Right cardiac atrium (tissue), 5 donors: ENCODE measurements around the gene LEMD1. TPM values are rescaled to one million over a fixed set of nuclear protein-coding genes. Genes with fewer than 3 reads are reported as not detected.

Source experiments
- ATAC-seq, 2 donors: fragments of 200-7000 bp; cut with Tn5 transposase; one replicate each; pipeline versions ENCODE4 v1.8.0 to v1.9.1; 2020; ENCODE audit warnings: moderate library complexity in 2 of 2, mild to moderate bottlenecking in 1 of 2
- DNase-seq, 3 donors: peaks; one replicate each; pipeline ENCODE4 v3.0.0-alpha.2; 2020
- H3K27ac ChIP-seq: one replicate; pipeline ENCODE4 v1.5.1; 2013; ENCODE audit warnings: mild to moderate bottlenecking, low read length, control low read depth, moderate library complexity
- H3K27me3 ChIP-seq: one replicate; pipeline ENCODE4 v1.6.1; 2013; ENCODE audit not compliant: control insufficient read depth, insufficient read depth
- H3K4me1 ChIP-seq: one replicate; pipeline ENCODE4 v1.6.1; 2013; ENCODE audit warnings: low read length; ENCODE audit not compliant: control insufficient read depth, insufficient read depth
- H3K4me3 ChIP-seq: one replicate; pipeline ENCODE4 v1.5.1; 2013; ENCODE audit warnings: low read length, control low read depth
- H3K9me3 ChIP-seq: one replicate; pipeline ENCODE4 v1.6.1; 2013; ENCODE audit warnings: low read length; ENCODE audit not compliant: control insufficient read depth
- WGBS: extraction: QIAGEN DNeasy Blood & Tissue Kit; methylation state at CpG from one replicate; pipeline ENCODE4 v1.1.7; 2013; 5-methylcytosine and 5-hydroxymethylcytosine counted together
- intact Hi-C, 4 donors: fragments of 100-400 bp; cut with DNase I; formaldehyde crosslinking; loops; one replicate each; pipeline versions ENCODE4 v1.11.0 to v1.14.0; 2022 to 2023
- polyA plus RNA-seq: library from polyadenylated mRNA; stranded (reverse); fragments of 200-250 nt; gene quantifications from one replicate; pipeline ENCODE4 v1.2.3, GENCODE V29; 2013
- total RNA-seq, 4 donors: library from RNA; stranded (reverse); fragmentation: NEBNext Ultra II Directional; extraction: Animal tissue kit (Norgen Biotek cat#: 25700); gene quantifications; one replicate each; pipeline ENCODE4 v1.2.1, GENCODE V29; 2021
- donor health status: healthy with polysubstance abuse.
- donor health status: DM: no; HTN: yes; CAD: no.
- donor health status: DM: no; HTN: no; CAD: no.
- donor health status: DM: no; HTN: yes; CAD: no; lungs with severe emphysema.
- donor health status: DM: yes; HTN: yes; CAD: no.

The LEMD1 gene
- total and polyA plus RNA-seq, 5 donors = not detected

- no peaks in the 10 kb centered on the region for H3K9me3 ChIP-seq
- WGBS = 84% methylated on average over 8 of the region's 8 CpGs
- ATAC-seq = no peak
- H3K27ac ChIP-seq = no peak overlapping the region
- H3K27me3 ChIP-seq = no peaks in the 10 kb centered on the region
- H3K4me1 ChIP-seq = no peaks in the 10 kb centered on the region
- H3K4me3 ChIP-seq = no peak overlapping the region
- no peak for DNase-seq
- intact Hi-C loops = loop anchor here in 2 of 4 donors (10.0 kb wide), 2 partner anchors 64 to 134 kb away; no protein-coding TSS in a partner anchor
Observed at GRCh38 chr1:205350691-205351141, 71.1 kb downstream of the LEMD1 start.

- no peak overlapping the region for H3K4me3 ChIP-seq
- no peak for DNase-seq
- no peak overlapping the region for H3K27ac ChIP-seq
- no peaks in the 10 kb centered on the region for H3K27me3 ChIP-seq
- no peaks in the 10 kb centered on the region for H3K9me3 ChIP-seq
- H3K4me1 ChIP-seq = no peaks in the 10 kb centered on the region
- WGBS = 86% methylated on average over 4 of the region's 4 CpGs
- ATAC-seq = no peak
- intact Hi-C loops = loop anchor here in 2 of 4 donors (10.0 kb wide), 2 partner anchors 65 to 135 kb away; no protein-coding TSS in a partner anchor
Observed at GRCh38 chr1:205350124-205350523, 71.7 kb downstream of the LEMD1 start.

- DNase-seq (no peak), ATAC-seq (no peak)
- intact Hi-C loops = no loop called here
- H3K4me1 ChIP-seq = no peaks in the 10 kb centered on the region
- H3K27ac ChIP-seq = no peak overlapping the region
- H3K9me3 ChIP-seq = no peaks in the 10 kb centered on the region
- WGBS = 68% methylated on average over 5 of the region's 5 CpGs
- H3K4me3 ChIP-seq = no peak overlapping the region
- H3K27me3 ChIP-seq = no peaks in the 10 kb centered on the region
Observed at GRCh38 chr1:205348554-205349487, 73.0 kb downstream of the LEMD1 start.

DNA sequence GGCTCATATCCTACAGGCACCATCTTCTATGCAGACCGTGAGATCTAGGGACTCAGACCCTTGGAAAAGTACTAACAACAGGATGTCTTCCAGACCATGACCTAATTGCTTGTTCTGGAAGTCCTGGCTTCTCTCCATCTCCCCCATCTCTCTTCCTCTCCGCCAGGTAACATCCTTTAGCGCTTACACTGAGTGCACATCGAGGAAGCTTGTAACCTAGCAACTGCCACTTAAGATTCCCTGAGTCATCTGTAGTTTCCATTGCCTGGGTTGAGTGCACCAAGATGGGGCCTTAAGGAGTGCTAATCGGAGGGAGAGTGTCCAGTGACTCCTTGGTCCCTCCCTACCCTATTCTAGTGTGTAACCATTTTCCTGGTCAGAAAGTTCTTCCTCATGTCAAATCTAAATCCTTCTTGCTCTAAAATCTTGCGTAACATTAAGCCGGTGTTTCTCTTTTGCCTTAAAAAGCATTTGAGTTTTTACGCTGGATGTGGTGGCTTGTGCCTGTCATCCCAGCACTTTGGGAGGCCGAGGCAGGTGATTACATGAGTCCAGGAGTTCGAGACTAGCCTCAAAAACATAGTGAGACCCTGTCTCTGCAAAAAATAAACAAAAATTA is 74.8 kb downstream of the LEMD1 start:
- Histone ChIP-seq H3K27me3 (no peaks in the 10 kb centered on the region), H3K27ac (no peak overlapping the region), H3K4me1 (no peaks in the 10 kb centered on the region), H3K4me3 (no peak overlapping the region), H3K9me3 (no peaks in the 10 kb centered on the region)
- ATAC-seq (no peak), DNase-seq (no peak)
- intact Hi-C loops = no loop called here
- WGBS = 80% methylated on average over 10 of the region's 10 CpGs

DNA sequence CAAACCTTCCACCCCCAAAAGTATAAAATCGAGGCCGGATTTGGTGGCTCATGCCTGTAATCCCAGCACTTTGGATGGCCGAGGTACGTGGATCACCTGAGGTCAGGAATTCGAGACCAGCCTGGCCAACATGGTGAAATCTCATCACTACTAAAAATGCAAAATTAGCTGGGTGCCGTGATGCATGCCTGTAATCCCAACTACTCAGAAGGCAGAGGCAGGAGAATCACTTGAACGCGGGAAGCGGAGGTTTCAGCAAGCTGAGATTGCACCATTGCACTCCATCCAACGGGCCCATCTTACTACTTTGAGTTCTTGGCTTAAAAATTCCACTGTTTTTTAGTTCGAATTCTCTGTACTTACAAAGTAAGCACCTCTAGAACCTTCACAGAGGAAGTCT is 76.1 kb downstream of the LEMD1 start:
- no peaks in the 10 kb centered on the region for H3K4me1 ChIP-seq
- H3K9me3 ChIP-seq = no peaks in the 10 kb centered on the region
- whole genome bisulfite sequencing = 90% methylated on average over 11 of the region's 11 CpGs
- no peak overlapping the region for H3K27ac ChIP-seq
- DNase-seq = no peak
- ATAC-seq = no peak
- no peaks in the 10 kb centered on the region for H3K27me3 ChIP-seq
- intact Hi-C loops = no loop called here
- H3K4me3 ChIP-seq = no peak overlapping the region

GRCh38 chr1:205344066-205344928 is 77.6 kb downstream of the LEMD1 start:
- intact Hi-C loops = no loop called here
- WGBS = 10% methylated on average over 58 of the region's 59 CpGs
- H3K27ac ChIP-seq = no peak overlapping the region
- H3K9me3 ChIP-seq = no peaks in the 10 kb centered on the region
- ATAC-seq (peak; percentile 39 to 42), DNase-seq (peak in 1 of 3 donors; percentile 52)
- no peaks in the 10 kb centered on the region for H3K27me3 ChIP-seq
- H3K4me3 ChIP-seq = peak overlapping the region; percentile 38
- H3K4me1 ChIP-seq = no peaks in the 10 kb centered on the region

DNA sequence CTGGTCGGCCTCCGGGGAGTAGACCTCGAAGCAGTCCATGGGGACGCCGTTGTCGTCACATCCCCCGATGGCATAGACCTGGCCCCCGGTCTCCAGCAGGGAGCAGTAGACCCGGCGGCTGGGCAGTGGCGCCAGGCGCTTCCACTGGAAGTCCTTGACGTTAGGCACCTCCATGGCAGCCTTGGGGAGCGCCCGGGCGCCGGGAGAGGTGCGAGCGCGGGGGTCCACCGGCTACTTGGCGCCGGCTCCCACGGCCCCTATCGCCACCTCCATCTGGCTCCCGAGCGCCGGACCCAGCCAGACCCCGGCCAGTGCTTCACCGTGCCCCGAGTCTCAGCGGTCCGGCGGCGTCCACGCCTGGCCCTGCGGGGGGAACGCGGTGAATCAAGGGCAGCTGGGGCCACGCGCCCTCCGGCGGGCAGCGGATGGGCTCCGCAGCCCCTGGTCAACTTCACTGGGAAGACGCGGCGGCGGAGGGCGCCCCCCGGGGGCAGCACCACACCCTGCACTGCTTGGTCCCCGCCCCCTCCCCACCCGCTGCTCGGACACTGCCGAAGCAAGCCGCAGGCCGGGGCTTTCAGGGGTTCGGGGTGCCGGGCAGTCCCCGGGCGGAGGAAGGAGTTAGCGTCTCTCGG is 78.3 kb downstream of the LEMD1 start:
- Histone ChIP-seq H3K9me3 (no peaks in the 10 kb centered on the region), H3K4me3 (peak overlapping the region; percentile 38), H3K27ac (no peak overlapping the region), H3K27me3 (no peaks in the 10 kb centered on the region), H3K4me1 (no peaks in the 10 kb centered on the region)
- DNase-seq (peak in 1 of 3 donors; percentile 55), ATAC-seq (peak; percentile 44 to 52)
- WGBS = 4% methylated on average over 63 of the region's 63 CpGs
- intact Hi-C loops = no loop called here

DNA sequence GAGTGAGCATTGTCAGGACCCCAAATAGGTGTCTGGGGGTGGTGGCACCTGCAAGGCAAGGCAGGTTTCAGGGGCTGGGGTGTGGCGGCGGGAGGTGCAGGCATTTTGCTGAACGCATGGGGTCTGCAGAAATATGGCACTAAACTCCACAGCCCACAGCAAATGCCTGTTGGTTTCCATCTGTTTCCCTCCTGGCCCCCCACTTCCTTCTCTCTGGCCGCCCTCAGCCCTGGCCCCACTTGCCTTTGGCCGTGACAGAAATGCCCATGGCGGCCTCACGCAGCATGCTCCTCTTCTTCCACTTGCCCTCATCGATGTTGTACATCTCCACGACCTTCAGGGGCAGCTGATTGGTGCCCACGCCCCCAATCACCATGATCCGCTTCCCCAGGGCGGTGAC is 78.9 kb downstream of the LEMD1 start:
- Histone ChIP-seq H3K9me3 (no peaks in the 10 kb centered on the region), H3K27me3 (no peaks in the 10 kb centered on the region), H3K4me1 (no peaks in the 10 kb centered on the region), H3K4me3 (no peak overlapping the region), H3K27ac (no peak overlapping the region)
- WGBS = 79% methylated on average over 12 of the region's 12 CpGs
- ATAC-seq (no peak), DNase-seq (no peak)
- intact Hi-C loops = no loop called here

- Histone ChIP-seq H3K27me3 (no peaks in the 10 kb centered on the region), H3K27ac (no peak overlapping the region), H3K9me3 (no peaks in the 10 kb centered on the region), H3K4me3 (no peak overlapping the region), H3K4me1 (no peaks in the 10 kb centered on the region)
- intact Hi-C loops = no loop called here
- no peak for ATAC-seq
- WGBS = 88% methylated on average over 1 of the region's 1 CpG
- no peak for DNase-seq
Observed at GRCh38 chr1:205340676-205341075, 81.2 kb downstream of the LEMD1 start.

DNA sequence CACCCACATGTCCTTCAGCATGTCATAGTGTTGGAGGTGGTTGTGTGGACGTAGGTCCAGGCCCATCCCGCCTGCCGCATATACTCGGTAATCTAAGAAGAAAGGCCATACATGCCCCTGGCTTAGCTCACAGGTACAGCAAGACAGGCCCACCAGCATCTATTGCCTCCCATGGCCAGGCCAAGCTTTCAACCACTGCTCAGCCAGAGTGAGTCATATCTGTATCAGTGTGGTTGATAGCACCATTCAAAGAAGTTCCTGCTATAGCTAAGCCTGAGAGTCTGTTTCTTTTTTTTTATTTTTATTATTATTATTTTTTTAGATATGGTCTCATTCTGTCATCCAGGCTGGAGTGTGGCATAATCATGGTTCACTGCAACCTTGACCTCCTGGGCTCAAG is 82.1 kb downstream of the LEMD1 start:
- no peak for DNase-seq
- H3K4me1 ChIP-seq = no peaks in the 10 kb centered on the region
- ATAC-seq = no peak
- intact Hi-C loops = no loop called here
- H3K27ac ChIP-seq = no peak overlapping the region
- WGBS = 93% methylated on average over 4 of the region's 4 CpGs
- H3K4me3 ChIP-seq = no peak overlapping the region
- no peaks in the 10 kb centered on the region for H3K27me3 ChIP-seq
- no peaks in the 10 kb centered on the region for H3K9me3 ChIP-seq
